ENCODE results near the gene GLRX2.

GRCh38 chr1:193110864-193111263 lies 5.7 kb upstream of the GLRX2 start:
- TF ChIP-seq USF1 (IDR thresholded peaks at IDR 0.05) (no peak), FOXM1 (IDR thresholded peaks at IDR 0.05; ENCODE audit: borderline replicate concordance, low read depth) (no peak), ZBTB7A (IDR thresholded peaks at IDR 0.05; ENCODE audit: low read depth) (no peak), RAD21 (IDR thresholded peaks at IDR 0.05; ENCODE audit: low read depth) (no peak), CREB1 (IDR thresholded peaks at IDR 0.05; ENCODE audit: low read depth) (no peak), EP300 (IDR thresholded peaks at IDR 0.05; ENCODE audit: borderline replicate concordance) (no peak), REST (IDR thresholded peaks at IDR 0.05; ENCODE audit: low read depth) (no peak), YY1 (IDR thresholded peaks at IDR 0.05; ENCODE audit: low read depth) (no peak), CEBPB (IDR thresholded peaks at IDR 0.05) (no peak)

Measured in Ishikawa (cell line).